Heart right ventricle (tissue), 16 donors: ENCODE data around the gene EDDM3A. TPM values are rescaled to one million over a fixed set of nuclear protein-coding genes. Genes with fewer than 3 reads are reported as not detected.

Experiments
- ATAC-seq, 8 donors: fragments of 200-7000 bp; cut with Tn5 transposase; one replicate each; pipeline ENCODE4 v1.9.1; 2020; ENCODE audit warnings: mild to moderate bottlenecking in 8 of 8, moderate library complexity in 8 of 8, moderate number of reproducible peaks in 1 of 8
- DNase-seq, 2 donors: peaks; one replicate each; pipeline ENCODE4 v3.0.0-alpha.2; 2020
- H3K27ac ChIP-seq, 10 donors: fragments of 200-600 bp; sonication (generic) in 2 of 10; one replicate each; pipeline versions ENCODE4 v1.5.0 to v1.8.0; 2020 to 2022; ENCODE audit warnings: mild to moderate bottlenecking in 3 of 10
- H3K27me3 ChIP-seq, 7 donors: fragments of 200-600 bp; one replicate each; pipeline ENCODE4 v1.8.0; 2021 to 2022; ENCODE audit warnings: mild to moderate bottlenecking in 2 of 7
- H3K36me3 ChIP-seq, 9 donors: fragments of 200-600 bp; sonication (generic) in 1 of 9; one replicate each; pipeline versions ENCODE4 v1.5.0 to v1.8.0; 2020 to 2022; ENCODE audit warnings: mild to moderate bottlenecking in 2 of 9
- H3K4me1 ChIP-seq, 9 donors: fragments of 200-600 bp; sonication (generic) in 1 of 9; one replicate each; pipeline versions ENCODE4 v1.5.0 to v1.8.0; 2020 to 2022; ENCODE audit warnings: mild to moderate bottlenecking in 4 of 9
- H3K4me3 ChIP-seq, 10 donors: fragments of 200-600 bp; sonication (generic) in 2 of 10; one replicate each; pipeline versions ENCODE4 v1.5.0 to v1.8.0; 2020 to 2022; ENCODE audit warnings: mild to moderate bottlenecking in 7 of 10, moderate library complexity in 2 of 10
- H3K9me3 ChIP-seq, 11 donors: fragments of 200-600 bp in 10 of 11; sonication (generic) in 2 of 11; one replicate each; pipeline versions ENCODE4 v1.5.0 to v1.8.0; 2013 to 2022; ENCODE audit warnings: mild to moderate bottlenecking in 2 of 11, control low read depth in 1 of 11, moderate library complexity in 1 of 11
- WGBS, 2 donors: extraction: QIAGEN DNeasy Blood & Tissue Kit; methylation state at CpG; one replicate each; pipeline ENCODE4 v1.1.7; 2013; ENCODE audit warnings: inconsistent platforms in 1 of 2; 5-methylcytosine and 5-hydroxymethylcytosine counted together
- intact Hi-C, 10 donors: fragments of 100-400 bp; cut with DNase I; formaldehyde crosslinking; loops; one replicate each; pipeline versions ENCODE4 v1.11.1 to v1.14.2; 2022
- polyA plus RNA-seq, 2 donors: library from polyadenylated mRNA; stranded (reverse); fragments of 200-250 nt; gene quantifications; one replicate each; pipeline ENCODE4 v1.2.3, GENCODE V29; 2013
- total RNA-seq, 10 donors: library from RNA; stranded (reverse); fragmentation: NEBNext Ultra II Directional in 3 of 10; extraction: Animal tissue kit (Norgen Biotek cat#: 25700) in 3 of 10; gene quantifications; one replicate each; pipeline versions ENCODE4 v1.2.1 to v1.2.4, GENCODE V29; 2021 to 2023
- TF ChIP-seq, protein P1 (sequence below), 9 donors: fragments of 200-600 bp; sonication (generic) in 2 of 9; IDR thresholded peaks; one replicate each; pipeline versions ENCODE4 v1.5.0 to v1.8.0; 2021 to 2022; ENCODE audit warnings: antibody characterized with exemption in 9 of 9, mild to moderate bottlenecking in 5 of 9, moderate library complexity in 1 of 9
- donor health status: Arrhythmogenic right ventricular cardiomyopathy.
- donor health status: ischemic (EF 13 %, LVEDD 7.1; RV severe dilation, severe dysfunction).
- donor health status: healthy with polysubstance abuse.
- donor health status: DM: no; HTN: yes; CAD: no.
- donor health status: DM: no; HTN: no; CAD: no.
- donor health status: ischemic (EF 25% LVEDD 6.9; RV normal size, moderate dysfunction).
- donor health status: ischemic (EF 25% LVEDD 5.7; RV mildly dilated, moderate dysfunction).
- donor health status: healthy.
- donor health status: DM: yes; HTN: yes; CAD: no.
- donor health status: Ischemic cardiomyopathy.
- donor health status: ischemic (EF 35%, LVEDD 5.7; RV mildly dilated, moderate dysfunction).
- donor health status: nonischemic (EF 11% LVEDD 7.7; RV severe dilation, severe dysfunction).
- donor health status: DM: yes; HTN: yes; CAD: no.
- donor health status: PGD.
- donor health status: ischemic (EF 29% LVEDD 5.4; RV normal size, mild dysfunction).
- donor health status: nonischemic (EF 23%, LVEDD 6.1; RV moderate dilation, normal function).

EDDM3A gene
- total and polyA plus RNA-seq, 12 donors: not detected

DNA sequence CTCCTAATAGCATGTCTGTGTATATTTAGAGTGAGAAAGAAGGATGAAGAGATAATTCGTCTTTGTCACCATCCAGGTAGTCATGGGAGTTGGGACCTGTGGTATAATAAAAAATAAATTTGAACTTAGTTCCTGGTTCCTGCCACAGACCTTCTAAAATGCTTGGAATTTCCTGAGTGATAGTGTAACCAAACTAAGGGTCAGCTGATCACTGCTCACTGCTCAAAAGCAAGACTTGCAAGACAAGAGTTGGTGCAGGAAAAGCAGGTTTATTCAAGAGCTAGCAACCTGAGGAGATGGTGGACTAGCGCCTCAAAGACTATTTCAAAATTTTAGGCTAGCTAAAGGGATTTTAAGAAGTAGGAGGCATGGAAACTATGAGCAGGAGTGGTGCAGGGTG lies 38.1 kb upstream of the EDDM3A start:
- peaks cover 0 to 13% (median 5%) of the 10 kb centered on the region in 9 donors for H3K4me1 ChIP-seq
- no peaks in the 10 kb centered on the region for H3K36me3 ChIP-seq
- H3K27ac ChIP-seq: peak overlapping the region in 8 of 10 donors; percentile 25 to 77 (median 48)
- WGBS, 2 donors: 46 to 74% methylated on average over 2 of the region's 2 CpGs
- H3K9me3 ChIP-seq: peaks cover 0 to 12% (median 0%) of the 10 kb centered on the region in 11 donors
- ATAC-seq (peak in 2 of 8 donors; percentile 46 to 52), DNase-seq (no peak)
- intact Hi-C loops: loop anchor here in 2 of 10 donors (10.0 kb wide), 2 partner anchors 57 to 97 kb away; partner anchors contain the start of genes EDDM3B (in 1 of the 2) and RNASE1 (in 1 of the 2)
- no peak overlapping the region for H3K4me3 ChIP-seq
- TF ChIP-seq, protein P1, sequence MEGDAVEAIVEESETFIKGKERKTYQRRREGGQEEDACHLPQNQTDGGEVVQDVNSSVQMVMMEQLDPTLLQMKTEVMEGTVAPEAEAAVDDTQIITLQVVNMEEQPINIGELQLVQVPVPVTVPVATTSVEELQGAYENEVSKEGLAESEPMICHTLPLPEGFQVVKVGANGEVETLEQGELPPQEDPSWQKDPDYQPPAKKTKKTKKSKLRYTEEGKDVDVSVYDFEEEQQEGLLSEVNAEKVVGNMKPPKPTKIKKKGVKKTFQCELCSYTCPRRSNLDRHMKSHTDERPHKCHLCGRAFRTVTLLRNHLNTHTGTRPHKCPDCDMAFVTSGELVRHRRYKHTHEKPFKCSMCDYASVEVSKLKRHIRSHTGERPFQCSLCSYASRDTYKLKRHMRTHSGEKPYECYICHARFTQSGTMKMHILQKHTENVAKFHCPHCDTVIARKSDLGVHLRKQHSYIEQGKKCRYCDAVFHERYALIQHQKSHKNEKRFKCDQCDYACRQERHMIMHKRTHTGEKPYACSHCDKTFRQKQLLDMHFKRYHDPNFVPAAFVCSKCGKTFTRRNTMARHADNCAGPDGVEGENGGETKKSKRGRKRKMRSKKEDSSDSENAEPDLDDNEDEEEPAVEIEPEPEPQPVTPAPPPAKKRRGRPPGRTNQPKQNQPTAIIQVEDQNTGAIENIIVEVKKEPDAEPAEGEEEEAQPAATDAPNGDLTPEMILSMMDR (IDR thresholded peaks at IDR 0.05): no peak
- H3K27me3 ChIP-seq: no peaks in the 10 kb centered on the region

DNA sequence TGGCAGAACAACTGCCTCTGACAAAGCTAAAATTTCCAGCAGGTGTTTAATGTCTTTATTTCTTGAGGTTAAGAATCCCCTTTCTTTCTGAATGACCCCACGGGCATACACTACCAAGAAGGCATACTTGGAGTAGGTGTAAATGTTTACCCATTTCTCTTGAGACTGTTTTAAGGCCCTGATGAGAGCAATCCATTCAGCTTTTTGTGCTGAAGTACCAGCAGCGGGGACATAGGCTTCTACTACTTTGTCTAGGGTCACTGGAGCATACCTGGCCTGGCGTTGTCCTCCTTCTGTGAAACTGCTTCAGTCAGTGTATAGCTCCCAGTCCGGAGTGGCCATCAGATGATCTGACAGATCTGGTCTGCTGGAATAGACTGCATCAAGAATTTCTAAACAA lies 34.4 kb upstream of the EDDM3A start:
- Histone ChIP-seq H3K9me3 (peaks cover 0 to under 1% (median 0%) of the 10 kb centered on the region in 11 donors), H3K27me3 (peaks cover 0 to under 1% (median 0%) of the 10 kb centered on the region in 7 donors), H3K27ac (no peak overlapping the region), H3K4me3 (no peak overlapping the region), H3K36me3 (no peaks in the 10 kb centered on the region), H3K4me1 (peaks cover 0 to 22% (median 7%) of the 10 kb centered on the region in 9 donors)
- 69 to 70% methylated on average over 4 of the region's 4 CpGs for WGBS, 2 donors
- ATAC-seq (no peak), DNase-seq (no peak)
- TF ChIP-seq, protein P1 (IDR thresholded peaks at IDR 0.05): no peak
- intact Hi-C loops: no loop called here

DNA sequence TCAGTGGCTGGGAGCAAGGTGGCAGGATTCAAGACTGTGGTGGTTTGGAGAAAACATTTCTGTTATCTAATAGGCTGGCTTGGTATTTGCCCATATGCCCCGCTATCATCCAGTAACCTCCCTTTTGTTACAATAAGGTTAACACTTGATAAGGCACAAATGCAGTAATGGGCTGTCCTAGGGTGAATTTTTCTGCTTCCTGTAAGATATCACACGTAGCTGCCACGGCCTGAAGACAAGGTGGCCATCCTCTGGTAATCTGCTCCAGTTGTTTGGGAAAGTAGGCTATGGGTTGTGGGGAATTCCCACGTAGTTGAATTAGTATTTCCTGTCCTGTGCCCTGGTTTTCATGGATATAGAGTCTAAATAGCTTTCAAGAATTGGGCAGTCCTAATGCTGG lies 34.0 kb upstream of the EDDM3A start:
- no peak for ATAC-seq
- H3K9me3 ChIP-seq: no peaks in the 10 kb centered on the region
- TF ChIP-seq, protein P1 (IDR thresholded peaks at IDR 0.05): no peak
- peaks cover 0 to 21% (median 7%) of the 10 kb centered on the region in 9 donors for H3K4me1 ChIP-seq
- H3K4me3 ChIP-seq: no peak overlapping the region
- intact Hi-C loops: no loop called here
- H3K36me3 ChIP-seq: no peaks in the 10 kb centered on the region
- H3K27ac ChIP-seq: no peak overlapping the region
- 39 to 49% methylated on average over 4 of the region's 4 CpGs for WGBS, 2 donors
- H3K27me3 ChIP-seq: peaks cover 0 to 5% (median 0%) of the 10 kb centered on the region in 7 donors
- no peak for DNase-seq

DNA sequence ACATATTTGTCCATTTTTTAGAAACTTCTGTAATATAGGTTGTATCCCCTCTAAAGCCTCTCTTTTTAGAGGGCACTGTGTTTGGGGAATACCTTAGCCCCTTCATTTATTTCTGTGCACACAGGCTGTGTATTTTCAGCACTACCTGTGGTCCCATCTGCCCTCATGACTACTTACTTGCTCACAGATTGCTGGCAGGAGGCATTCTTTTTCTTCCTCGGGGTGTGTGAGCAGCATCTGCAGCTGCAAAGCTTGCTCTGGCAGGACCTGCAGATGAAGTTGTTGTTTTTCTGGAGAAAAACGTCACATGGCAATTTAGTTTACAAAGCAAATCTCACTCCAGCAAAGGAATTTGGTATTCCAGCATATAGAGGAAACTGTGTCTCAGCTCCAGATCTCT lies 32.8 kb upstream of the EDDM3A start:
- Histone ChIP-seq H3K9me3 (no peaks in the 10 kb centered on the region), H3K4me3 (no peak overlapping the region), H3K36me3 (no peaks in the 10 kb centered on the region), H3K4me1 (peaks cover 0 to 12% (median 0%) of the 10 kb centered on the region in 9 donors), H3K27me3 (peaks cover 0 to 8% (median 0%) of the 10 kb centered on the region in 7 donors), H3K27ac (no peak overlapping the region)
- ATAC-seq (no peak), DNase-seq (no peak)
- intact Hi-C loops: no loop called here
- 44 to 55% methylated on average over 2 of the region's 2 CpGs for WGBS, 2 donors
- TF ChIP-seq, protein P1 (IDR thresholded peaks at IDR 0.05): no peak
